ENCODE results near the gene EPHA3.

The EPHA3 gene

DNA sequence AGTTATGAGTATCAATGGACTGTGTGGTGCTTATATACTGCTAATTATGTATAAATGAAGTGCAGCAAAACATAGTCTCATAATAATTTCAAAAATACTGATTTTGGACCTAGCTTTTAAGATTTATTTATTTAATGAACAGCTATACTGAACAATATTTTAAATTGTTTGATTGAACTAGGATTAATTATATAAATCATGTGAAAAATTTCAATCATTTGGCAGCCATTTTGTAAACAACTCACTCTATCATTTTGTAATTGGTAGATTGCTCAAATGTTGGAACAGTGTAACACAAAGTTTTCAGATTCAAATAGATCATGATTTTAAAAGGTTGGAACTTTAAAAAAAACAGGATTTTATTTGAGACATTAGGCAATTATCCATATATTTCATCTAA, 47.0 kb downstream of the EPHA3 start:
- DNase-seq: no peak

DNA sequence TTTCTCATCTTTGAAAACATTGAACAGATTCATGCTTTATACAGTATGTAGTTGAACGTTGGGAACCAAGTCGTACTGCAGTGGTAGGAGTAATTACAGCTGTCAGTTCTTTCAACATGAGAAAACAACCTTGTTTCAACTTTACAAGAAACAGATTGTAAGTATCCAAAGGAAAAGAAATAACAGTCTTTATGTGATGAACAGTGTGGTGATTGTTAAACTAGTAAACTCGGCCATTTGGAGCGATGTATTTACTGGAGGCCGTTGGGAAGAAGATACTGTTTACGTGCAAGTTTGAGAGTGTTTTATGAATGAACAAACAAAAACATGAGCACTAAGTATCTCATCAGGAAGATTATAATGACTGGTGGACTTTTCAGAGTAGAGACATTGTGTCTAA, 48.4 kb downstream of the EPHA3 start:
- no peak for DNase-seq

DNA sequence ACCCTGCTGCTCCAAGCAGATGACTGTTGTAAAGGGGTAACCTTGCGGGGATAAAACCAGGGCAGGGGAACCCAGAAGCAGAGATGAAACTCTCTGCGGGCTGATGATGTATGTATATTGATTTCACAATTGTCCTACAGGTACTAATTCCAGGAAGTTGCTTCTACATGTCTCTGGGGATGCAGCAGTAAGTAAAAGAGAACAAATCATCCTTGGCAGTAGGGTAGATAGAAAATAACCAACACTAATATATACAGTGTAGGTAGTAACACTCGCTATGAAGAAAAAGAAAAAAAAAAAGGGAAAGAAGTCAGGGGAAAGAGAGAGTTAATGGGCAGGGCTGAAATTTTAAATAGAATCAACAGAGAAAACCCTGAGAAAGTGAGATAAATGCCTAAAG, 50.2 kb downstream of the EPHA3 start:
- DNase-seq: no peak

DNA sequence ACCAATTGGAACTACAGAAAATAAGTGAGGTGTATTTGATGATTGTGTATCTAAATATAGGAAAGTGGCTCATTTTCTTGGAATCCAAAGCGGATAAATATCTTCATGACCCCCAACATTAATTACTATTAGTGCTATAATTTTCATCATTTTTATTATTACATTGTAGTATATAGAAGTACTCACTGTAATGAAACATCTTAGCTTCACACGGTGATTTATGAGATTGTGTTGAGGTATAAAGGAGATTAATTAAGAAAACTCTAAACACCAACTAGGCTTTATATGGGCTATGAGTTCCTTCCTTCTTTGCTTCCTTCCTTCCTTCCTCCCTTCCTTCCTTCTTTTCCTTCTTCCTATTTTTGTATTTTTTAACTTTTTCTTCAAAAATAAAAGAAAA, 52.2 kb downstream of the EPHA3 start:
- no peak for DNase-seq

DNA sequence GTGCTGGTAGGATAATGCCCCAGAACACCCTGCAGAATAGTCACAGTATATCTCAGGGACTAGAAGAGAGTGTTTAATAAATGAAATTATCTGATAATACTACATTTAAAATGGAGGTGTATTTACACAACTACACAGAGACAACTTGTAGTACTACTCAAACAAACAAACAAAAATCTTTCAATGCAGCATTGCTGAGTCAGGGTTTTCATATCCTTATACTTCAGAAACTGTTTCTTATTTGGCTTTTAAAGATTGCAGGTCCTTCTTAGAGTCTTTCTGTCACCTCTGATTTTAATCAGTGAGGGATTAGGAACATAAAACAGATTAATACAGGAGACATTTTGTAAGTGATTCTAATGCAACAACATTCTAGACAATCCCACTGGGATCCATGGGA, 57.4 kb downstream of the EPHA3 start:
- no peak for DNase-seq

DNA sequence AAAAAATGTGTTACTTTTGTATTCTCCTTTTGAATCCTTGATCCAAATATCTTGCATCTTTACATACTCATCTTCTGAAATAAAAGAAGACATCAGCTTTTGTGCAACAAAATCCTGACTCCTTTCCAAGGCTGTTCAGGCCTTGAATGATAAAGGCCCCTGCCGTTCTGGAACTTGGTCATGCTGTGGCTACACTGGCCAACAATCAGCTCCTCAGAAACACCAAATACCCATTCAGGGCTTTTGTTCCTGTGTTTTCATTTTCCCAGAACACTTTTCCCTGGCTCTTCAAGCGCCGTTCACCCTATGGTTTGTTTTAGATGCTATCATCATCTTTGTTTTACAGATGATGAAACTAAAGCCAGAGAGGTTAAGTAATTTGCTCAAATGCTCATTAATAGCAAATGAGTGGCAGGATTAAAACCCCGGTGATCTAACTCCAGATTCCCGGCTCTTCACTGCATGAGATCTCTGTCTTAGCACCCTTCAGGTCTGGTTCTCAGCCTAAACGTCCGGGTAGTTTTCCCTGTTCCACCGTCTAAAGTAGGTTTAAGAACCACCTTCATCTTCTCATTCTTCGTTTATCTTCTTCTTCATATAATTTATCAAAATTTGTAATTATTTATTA, 58.3 kb downstream of the EPHA3 start:
- no peak for DNase-seq

DNA sequence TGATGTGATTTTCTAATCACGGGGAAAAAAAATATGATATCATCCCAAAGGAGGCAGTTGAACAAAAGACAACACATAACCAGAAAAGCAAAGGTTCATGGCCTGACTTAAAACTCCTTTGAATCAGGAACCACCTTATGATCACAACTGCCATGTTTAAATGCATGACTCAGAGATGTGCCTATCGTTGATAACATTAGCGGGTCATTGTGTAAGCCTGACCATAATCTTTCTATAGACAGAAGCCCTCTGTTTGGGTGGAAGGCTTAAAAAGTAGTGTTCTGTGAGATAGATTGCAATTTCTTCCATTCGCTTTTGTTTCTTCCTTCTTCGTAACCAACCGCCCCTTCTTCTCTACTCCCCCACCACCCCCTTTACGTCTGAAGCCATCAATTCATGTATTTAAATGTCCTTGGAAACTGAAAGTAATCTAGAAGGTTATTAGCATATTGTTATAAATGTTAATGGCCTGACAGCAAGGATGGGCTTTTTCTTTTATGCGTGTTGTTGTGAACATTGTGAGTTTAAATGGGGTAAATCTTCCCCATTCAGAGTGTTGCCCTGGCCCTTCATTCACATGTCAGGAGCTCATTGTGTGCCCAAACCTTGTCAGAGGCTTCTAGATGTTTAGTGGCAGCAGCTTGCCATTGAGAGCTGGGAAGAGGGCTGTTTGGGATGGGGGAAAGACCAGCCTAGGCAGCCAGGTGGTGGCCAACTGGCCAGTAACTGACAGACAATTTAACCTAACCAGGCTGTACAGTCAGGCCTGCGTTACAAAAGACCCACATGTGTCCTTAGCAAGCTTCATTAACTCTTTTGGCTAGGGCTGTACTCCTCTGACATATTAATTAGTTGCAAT, 64.5 kb downstream of the EPHA3 start:
- no peak for DNase-seq

DNA sequence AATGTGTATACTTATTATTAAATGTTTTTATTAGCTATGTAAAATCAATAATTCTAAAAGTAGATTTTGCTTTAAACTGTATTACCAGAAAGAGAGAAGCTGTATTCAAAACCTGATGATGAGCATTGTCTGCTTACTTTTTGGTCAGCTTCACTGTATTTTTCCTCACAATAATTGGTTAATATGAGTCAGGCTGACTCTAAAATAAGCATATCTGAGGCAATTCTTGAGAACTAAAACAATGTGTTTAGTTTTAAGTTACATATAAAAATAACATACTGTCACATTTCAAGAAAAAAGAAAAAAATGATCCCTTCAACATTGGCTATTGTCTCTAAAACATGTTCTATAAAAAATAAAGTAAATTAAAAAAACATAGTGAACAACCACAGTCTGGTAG, 66.1 kb downstream of the EPHA3 start:
- no peak for DNase-seq

DNA sequence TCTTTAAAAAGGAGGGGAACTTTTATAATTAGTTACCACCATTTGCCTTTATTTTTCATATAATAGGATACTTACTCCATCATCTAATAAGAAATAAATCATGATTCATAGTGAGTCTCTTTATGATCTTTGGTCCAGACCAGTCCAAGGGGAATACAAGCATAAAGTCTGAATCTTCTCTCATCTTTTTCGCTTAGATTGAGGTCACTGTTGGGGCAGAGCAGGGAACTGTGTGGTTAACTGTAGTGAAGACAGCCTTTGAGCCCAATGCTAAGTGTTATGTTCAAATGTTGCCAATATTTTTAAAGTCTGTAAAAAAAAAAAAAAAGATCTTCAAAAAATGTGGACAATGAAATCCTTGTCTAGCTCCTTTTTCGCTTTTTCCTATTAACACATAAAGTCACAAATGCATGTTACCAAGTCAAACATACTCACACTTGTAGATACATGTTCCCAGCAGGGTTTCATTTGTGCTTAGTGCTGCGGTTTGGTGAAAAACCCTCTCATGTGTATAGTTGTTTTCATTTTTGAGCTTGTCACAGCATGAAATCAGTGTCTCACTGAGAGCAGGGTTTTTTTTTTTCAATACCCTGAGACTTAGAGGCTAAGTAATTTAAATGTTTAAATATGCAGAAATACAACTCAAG, 72.1 kb downstream of the EPHA3 start:
- no peak for DNase-seq

DNA sequence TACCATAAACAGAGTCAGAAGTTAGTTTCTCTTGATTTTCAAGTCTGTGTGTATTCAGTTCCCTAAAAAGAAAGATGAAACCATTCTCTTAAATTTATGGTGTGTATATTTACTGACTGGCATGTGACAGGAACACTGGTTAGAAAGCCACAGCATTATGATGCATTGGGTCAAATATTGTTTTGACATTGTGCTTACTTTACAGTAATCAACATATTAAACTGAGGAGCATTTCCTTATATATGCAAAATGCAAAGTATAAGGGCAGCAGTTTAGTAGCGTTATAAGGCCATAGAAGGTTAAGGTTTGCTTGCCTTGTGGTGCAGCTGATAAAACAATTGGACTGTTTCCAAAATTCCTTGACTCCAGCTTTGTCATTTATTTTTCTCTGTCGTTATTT, 72.9 kb downstream of the EPHA3 start:
- no peak for DNase-seq

DNA sequence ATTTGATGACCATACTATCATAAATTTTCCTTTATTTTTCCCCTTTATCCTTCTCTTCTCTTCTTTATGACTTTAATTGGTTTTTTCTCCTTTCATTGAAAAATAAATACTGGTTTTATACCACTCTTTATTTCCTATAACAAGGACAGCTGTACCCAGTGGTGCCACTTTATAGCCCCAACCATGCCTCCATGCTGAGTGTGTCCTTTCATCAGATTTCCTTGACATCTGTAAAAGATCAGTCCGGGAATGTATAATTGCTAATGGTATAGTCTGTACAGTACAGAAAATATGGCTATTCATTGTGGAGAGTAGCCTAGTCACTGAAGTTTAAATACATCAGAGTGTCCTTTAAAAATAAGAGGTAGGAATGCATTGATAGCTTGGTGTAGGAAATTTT, 74.6 kb downstream of the EPHA3 start:
- no peak for DNase-seq

DNA sequence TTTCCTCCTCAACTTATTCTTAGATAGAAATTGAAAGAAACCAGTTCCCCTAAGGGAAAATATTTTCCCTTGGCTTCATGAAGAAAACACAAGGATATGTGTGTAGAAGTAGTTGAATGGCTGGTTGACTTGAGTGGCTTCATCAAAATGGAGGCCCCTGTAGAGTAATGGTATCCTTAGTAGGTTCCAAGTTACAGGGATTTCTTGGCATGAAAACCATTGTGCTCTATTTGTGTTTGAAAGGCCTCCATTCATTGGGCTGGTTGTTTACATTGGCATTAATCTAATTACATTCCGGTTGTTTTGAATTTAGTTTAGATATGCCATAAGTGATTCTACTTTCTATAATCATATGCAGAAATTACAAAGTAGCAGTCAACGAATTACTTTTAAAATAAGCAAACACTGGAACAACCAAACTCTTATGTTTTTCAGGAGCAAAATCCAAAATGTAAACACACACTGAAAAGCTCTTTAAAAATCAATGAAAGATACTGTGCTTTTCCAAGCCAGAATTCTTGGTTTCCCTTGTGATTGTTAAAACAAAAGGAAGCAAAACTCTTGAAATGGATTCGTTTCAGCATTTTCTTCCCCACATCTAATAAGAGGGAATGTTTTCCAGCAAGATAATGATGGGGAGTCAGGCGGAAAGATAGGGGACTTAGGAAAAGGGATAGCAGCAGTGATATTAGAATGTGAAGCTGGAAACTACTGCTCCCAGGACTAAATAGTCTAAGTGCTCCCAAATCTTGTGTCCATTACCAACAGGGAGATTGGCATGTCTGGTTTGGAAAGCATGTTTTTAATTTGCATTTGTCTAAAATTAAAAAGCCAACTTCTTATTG, 77.0 kb downstream of the EPHA3 start:
- no peak for DNase-seq

DNA sequence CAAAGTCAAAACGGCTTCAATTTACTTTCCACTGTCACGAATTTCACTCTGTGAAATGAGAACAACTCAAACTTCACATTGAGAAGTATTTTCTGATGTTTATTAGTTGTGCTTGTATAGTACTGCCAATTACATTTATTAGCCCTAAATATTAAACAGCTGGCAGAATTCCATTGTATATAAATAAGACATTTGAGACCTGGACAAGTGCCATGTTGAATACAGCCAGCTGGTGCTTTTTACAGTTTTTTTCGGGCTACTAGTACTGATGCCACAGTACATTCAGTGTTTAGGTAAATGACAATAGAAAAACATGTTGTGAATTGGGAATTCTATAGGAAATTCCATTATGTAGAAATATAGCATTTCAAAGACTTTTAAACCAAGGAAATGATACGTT, 79.0 kb downstream of the EPHA3 start:
- no peak for DNase-seq

DNA sequence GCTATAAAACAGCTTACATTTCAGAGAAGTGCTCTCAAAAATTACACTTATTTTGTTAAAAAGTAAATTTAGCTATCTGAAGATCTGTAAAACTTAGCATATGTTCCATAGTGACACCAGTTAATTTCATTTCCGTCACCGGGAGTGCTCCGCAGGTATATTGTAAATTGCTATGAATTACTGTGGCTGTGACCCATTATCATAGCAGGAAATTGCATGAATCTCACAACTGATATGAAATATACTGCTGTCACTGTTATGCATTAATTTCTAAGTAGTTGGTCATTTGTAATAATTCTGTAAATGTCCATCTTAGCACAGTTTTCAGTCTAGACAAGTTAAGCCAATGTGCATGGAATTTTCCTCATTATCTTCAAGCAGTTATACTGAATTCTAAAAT, 91.2 kb downstream of the EPHA3 start:
- DNase-seq: no peak

DNA sequence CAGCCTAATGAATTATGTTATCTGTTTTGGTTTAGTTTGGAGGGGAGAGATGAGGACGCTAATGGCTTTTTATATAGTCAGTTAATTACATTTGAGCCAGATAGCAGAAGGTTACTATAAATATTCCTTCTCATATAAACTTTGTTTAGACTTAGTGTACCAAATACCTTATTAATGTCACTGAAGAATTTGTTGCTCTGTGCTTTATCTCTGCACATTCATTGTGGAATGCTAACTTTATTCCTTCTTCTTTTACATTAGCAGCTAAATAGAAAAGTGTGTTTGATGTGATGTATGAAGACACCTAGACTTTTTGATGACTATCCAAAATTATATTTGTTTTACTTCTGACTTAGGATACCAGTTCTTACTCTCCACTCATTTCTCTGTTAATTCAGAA, 105.2 kb downstream of the EPHA3 start:
- DNase-seq: no peak

DNA sequence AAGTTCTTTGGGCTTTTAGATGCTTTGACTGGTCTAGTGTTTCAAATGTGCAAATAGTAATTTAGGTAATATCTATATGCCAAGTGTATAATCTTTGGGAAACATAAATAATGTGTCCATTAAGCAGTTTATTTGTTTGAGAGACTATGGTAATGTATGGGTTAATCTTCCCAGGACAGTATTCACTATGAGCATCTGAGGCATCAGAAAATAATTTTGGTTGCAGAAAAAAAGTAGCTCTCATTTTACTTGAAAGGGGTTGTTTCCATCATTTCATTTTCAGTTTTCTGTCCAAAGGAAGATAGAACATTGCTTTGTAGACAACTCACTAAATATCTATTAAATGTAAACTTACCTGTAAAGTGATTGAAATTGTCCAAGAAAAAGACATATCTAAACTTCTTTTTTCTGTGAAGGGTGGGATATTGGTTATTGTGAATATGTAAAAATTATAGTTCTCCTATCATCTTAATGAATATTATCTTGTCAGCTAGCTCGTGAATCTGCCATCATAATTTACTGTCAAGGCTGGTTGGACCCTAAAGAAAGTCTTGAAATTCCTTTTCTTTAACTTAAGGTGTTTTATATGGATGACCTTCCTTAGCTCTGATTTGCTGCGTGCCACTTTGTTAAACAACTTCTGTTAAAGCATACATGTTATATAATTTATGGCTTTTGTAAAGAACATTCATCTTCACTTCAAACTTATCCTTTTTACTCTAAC, 108.8 kb downstream of the EPHA3 start:
- no peak for DNase-seq

DNA sequence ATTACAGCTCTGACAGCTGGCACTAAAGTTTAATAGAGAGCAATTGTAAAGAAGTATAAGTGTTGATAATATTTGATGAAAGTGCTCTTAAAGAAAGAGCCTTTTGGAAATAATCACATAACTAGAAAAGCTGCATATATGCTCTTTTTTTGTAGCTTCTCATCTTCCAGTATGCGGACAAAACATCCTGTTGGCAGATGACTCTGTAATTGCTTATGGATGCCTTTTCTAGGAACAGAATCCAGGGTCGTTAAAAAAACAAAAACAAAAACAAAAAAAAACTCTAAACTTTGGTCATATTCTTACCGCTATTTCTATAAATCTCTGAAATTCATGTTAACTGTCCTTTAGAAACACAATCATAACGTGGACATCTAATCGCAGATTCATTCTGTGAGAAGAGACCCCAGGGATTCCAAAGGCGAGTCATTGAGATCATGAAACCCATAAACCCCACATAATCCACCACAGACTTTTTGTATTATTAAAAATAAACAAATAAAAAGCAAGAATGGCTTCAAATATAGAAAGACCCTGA, 109.8 kb downstream of the EPHA3 start:
- no peak for DNase-seq

DNA sequence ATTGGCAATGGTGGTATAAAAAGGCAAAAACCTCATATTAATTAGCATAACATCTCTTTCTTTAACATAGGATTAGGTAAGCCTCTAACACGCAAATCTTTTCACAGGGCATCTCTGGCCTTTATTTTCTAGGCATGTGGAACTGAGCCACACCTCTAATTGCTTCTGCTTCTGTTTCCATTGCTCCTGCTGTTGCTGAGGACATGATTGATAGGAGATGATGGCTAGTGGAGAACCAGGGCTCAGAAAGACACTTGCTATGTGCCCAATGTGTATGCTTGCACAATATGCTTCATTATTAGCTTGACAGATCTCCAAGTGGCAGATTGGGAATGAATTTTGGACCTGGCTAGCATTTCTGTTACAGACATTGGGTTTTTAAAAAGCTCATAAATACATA, 114.5 kb downstream of the EPHA3 start:
- DNase-seq: no peak

DNA sequence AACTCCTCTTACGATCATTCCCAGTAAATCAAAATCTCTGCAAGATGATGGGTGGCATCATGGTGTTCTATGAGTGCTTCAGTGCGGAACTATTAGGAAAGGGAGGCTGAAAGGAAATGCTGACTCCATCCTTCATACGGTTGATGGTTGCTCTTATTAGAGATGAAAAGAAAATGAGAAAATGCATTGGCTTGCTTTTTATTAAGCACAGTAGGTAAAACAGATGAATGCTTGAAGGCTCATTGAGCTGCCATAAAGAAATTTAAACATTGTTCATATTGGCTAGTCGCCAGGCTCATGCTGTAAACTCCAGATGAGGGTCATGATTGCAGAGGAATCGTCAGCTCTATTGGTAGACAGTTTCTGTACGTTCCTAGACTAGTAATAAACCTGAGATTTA, 115.8 kb downstream of the EPHA3 start:
- no peak for DNase-seq

DNA sequence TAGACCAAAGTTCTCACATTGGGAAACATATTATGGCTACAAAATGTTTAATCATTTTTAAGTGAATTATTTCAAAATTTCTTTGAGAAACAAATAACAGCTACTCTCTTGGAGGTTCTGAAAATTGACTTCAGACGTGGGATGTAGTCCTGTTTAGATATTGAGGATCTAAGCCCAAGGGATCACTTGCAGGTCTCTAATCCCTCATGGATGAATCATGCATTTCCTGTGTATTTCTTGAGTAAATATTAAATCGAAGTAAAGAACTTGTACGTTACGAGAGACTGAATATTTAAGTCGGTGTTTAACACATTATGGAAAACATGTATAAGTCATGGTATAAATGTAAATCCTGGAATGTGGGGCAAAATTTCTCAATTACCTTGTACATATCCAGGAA, 119.8 kb downstream of the EPHA3 start:
- DNase-seq: no peak

DNA sequence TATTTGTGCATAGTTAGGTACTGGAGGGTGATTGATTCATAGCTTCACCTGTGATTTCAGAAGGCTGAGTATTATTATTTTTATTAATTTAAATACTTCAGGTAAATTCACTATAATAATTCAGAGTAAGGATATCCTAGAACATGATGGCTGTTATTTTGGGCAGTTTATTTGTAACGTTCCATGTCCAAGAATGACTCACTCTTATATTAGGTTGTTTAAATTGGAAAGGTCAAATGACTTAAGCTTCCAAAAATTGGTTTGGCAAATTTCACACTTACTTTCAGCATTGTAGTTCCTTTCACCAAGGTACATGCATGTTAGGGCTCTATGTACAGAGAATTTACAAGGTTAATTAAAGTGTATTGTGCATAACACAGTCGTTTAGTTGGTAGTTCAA, 120.2 kb downstream of the EPHA3 start:
- no peak for DNase-seq

DNA sequence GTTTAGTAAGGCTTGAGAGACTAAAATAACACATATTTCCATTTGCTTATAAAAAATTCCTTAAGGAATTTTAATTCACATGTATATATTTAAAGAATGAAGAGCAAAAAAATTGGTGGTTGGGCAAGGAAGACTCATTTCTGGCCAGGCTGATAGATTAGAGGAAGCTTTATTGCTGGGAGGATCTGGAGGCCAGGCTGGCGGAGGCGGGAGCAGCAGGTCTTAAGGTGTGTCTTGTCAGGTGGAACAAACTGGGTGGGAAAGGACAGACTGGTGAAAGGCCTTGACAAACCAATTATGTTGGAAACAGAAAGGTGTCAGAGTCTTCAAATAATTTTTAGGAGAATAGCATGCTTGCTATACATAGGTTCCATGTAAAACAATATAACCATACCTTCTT, 124.7 kb downstream of the EPHA3 start:
- no peak for DNase-seq

Data from suppressor macrophage treated with lipopolysaccharide for 4 hours (primary cell).